Vagina (tissue), 2 donors: Measurements from ENCODE around the gene TBCD. TPM values are rescaled to one million over a fixed set of nuclear protein-coding genes. Genes with fewer than 3 reads are reported as not detected.

ENCODE experiments used
- DNase-seq, 2 donors: peaks; one replicate each; pipeline ENCODE4 v3.0.0-alpha.2; 2017; ENCODE audit errors: extremely low spot score in 2 of 2
- H3K27ac ChIP-seq: fragments of 200-600 bp; sonication (generic); one replicate; pipeline ENCODE4 v1.5.1; 2019
- H3K27me3 ChIP-seq: fragments of 200-600 bp; sonication (generic); one replicate; pipeline ENCODE4 v1.5.1; 2019
- H3K36me3 ChIP-seq, 2 donors: fragments of 200-600 bp; sonication (generic); one replicate each; pipeline ENCODE4 v1.5.1; 2017 to 2019
- H3K4me1 ChIP-seq: fragments of 200-600 bp; sonication (generic); one replicate; pipeline ENCODE4 v1.5.1; 2019
- H3K4me3 ChIP-seq, 2 donors: fragments of 200-600 bp; sonication (generic); 1 replicate in 1 of 2; 2 replicates in 1 of 2; pipeline ENCODE4 v1.5.1; 2016 to 2019
- H3K9me3 ChIP-seq: fragments of 200-600 bp; sonication (generic); one replicate; pipeline ENCODE4 v1.5.1; 2019
- CTCF ChIP-seq, 3 experiments: fragments of 450-650 bp in 2 of 3; fragments of 200-600 bp in 1 of 3; sonication (generic) in 1 of 3; IDR thresholded peaks; one replicate each; pipeline ENCODE4 v1.5.1; 2017 to 2019; ENCODE audit warnings: antibody characterized with exemption in 3 of 3, mild to moderate bottlenecking in 2 of 3, moderate library complexity in 2 of 3
- POLR2A ChIP-seq, 2 donors: fragments of 450-650 bp; IDR thresholded peaks; one replicate each; pipeline ENCODE4 v1.6.1; 2017; ENCODE audit warnings: antibody characterized with exemption in 2 of 2, mild to moderate bottlenecking in 2 of 2, moderate library complexity in 2 of 2
- POLR2AphosphoS5 ChIP-seq, 2 donors: sonication (generic); formaldehyde crosslinking; IDR thresholded peaks; one replicate each; pipeline ENCODE4 v1.9.0; 2017; ENCODE audit warnings: antibody characterized with exemption in 2 of 2, mild to moderate bottlenecking in 2 of 2, low read depth in 1 of 2; ENCODE audit not compliant: insufficient read depth in 1 of 2
- intact Hi-C: fragments of 100-400 bp; cut with DNase I; formaldehyde crosslinking; loops from one replicate; pipeline ENCODE4 v1.15.1; 2023
- total RNA-seq: library from RNA; depleted of rRNA; stranded (reverse); fragments of >200 nt; gene quantifications from one replicate; pipeline ENCODE4 v1.2.3, GENCODE V29; 2016

Gene TBCD
- total RNA-seq, 1 donor from 2014 or later = 79.3 TPM

- Histone ChIP-seq H3K27ac (no peak overlapping the region), H3K9me3 (no peaks in the 10 kb centered on the region), H3K4me1 (no peaks in the 10 kb centered on the region), H3K4me3 (no peak overlapping the region), H3K27me3 (no peaks in the 10 kb centered on the region), H3K36me3 (peaks cover 0 to 61% of the 10 kb centered on the region in 2 donors)
- intact Hi-C loops = no loop called here
- no peak for TF ChIP-seq POLR2AphosphoS5 (IDR thresholded peaks at IDR 0.05; ENCODE audit: insufficient read depth in 1 of 2, low read depth in 1 of 2)
- TF ChIP-seq POLR2A (IDR thresholded peaks at IDR 0.05) = no peak
- no peak for TF ChIP-seq CTCF (IDR thresholded peaks at IDR 0.05)
- no peak for DNase-seq
These were observed 174.2 kb downstream of the TBCD start for GRCh38 chr17:82926081-82926480.

- Histone ChIP-seq H3K36me3 (peaks cover 0 to 68% of the 10 kb centered on the region in 2 donors), H3K9me3 (no peaks in the 10 kb centered on the region), H3K4me1 (no peaks in the 10 kb centered on the region), H3K4me3 (no peak overlapping the region), H3K27ac (no peak overlapping the region), H3K27me3 (no peaks in the 10 kb centered on the region)
- no peak for DNase-seq
- no peak for TF ChIP-seq CTCF (IDR thresholded peaks at IDR 0.05)
- no peak for TF ChIP-seq POLR2AphosphoS5 (IDR thresholded peaks at IDR 0.05; ENCODE audit: insufficient read depth in 1 of 2, low read depth in 1 of 2)
- TF ChIP-seq POLR2A (IDR thresholded peaks at IDR 0.05) = no peak
- intact Hi-C loops = no loop called here
These were observed 174.9 kb downstream of the TBCD start for GRCh38 chr17:82926716-82927115.

- H3K27me3 ChIP-seq = no peaks in the 10 kb centered on the region
- H3K36me3 ChIP-seq = peaks cover 0 to 71% of the 10 kb centered on the region in 2 donors
- no peaks in the 10 kb centered on the region for H3K9me3 ChIP-seq
- H3K27ac ChIP-seq = no peak overlapping the region
- no peaks in the 10 kb centered on the region for H3K4me1 ChIP-seq
- no peak for TF ChIP-seq CTCF (IDR thresholded peaks at IDR 0.05)
- no peak for TF ChIP-seq POLR2A (IDR thresholded peaks at IDR 0.05)
- TF ChIP-seq POLR2AphosphoS5 (IDR thresholded peaks at IDR 0.05; ENCODE audit: insufficient read depth in 1 of 2, low read depth in 1 of 2) = no peak
- no peak for DNase-seq
- no peak overlapping the region for H3K4me3 ChIP-seq
- intact Hi-C loops = no loop called here
These were observed 175.4 kb downstream of the TBCD start for GRCh38 chr17:82927311-82927660.

GRCh38 chr17:82927661-82928601, 176.1 kb downstream of the TBCD start:
- Histone ChIP-seq H3K9me3 (no peaks in the 10 kb centered on the region), H3K36me3 (peaks cover 0 to 73% of the 10 kb centered on the region in 2 donors), H3K27me3 (no peaks in the 10 kb centered on the region), H3K27ac (no peak overlapping the region), H3K4me3 (no peak overlapping the region), H3K4me1 (no peaks in the 10 kb centered on the region)
- TF ChIP-seq POLR2AphosphoS5 (IDR thresholded peaks at IDR 0.05; ENCODE audit: insufficient read depth in 1 of 2, low read depth in 1 of 2) = no peak
- TF ChIP-seq CTCF (IDR thresholded peaks at IDR 0.05) = no peak
- no peak for TF ChIP-seq POLR2A (IDR thresholded peaks at IDR 0.05)
- intact Hi-C loops = no loop called here
- DNase-seq = no peak

GRCh38 chr17:82929011-82929622, 177.3 kb downstream of the TBCD start:
- intact Hi-C loops = no loop called here
- DNase-seq = no peak
- H3K27me3 ChIP-seq = no peaks in the 10 kb centered on the region
- H3K36me3 ChIP-seq = peaks cover 0 to 84% of the 10 kb centered on the region in 2 donors
- H3K27ac ChIP-seq = no peak overlapping the region
- no peaks in the 10 kb centered on the region for H3K9me3 ChIP-seq
- no peaks in the 10 kb centered on the region for H3K4me1 ChIP-seq
- H3K4me3 ChIP-seq = no peak overlapping the region
- TF ChIP-seq POLR2A (IDR thresholded peaks at IDR 0.05) (no peak), CTCF (IDR thresholded peaks at IDR 0.05) (no peak), POLR2AphosphoS5 (IDR thresholded peaks at IDR 0.05; ENCODE audit: insufficient read depth in 1 of 2, low read depth in 1 of 2) (no peak)
